Activated CD8-positive, alpha-beta memory T cell treated with anti-CD3 and anti-CD28 coated beads, Interleukin-2, amount 10 ng/mL, durations not matched to agents 7 days and 5 days (primary cell): ENCODE data around the gene RAB25. TPM values are rescaled to one million over a fixed set of nuclear protein-coding genes. Genes with fewer than 3 reads are reported as not detected.
"Not testable (repeated sequence)": the region's sequence is repeated elsewhere in the genome, so short reads cannot be mapped to it uniquely, and the experiment has no call there.

ENCODE experiments used
- ATAC-seq: fragments of 150-1000 bp; cut with Tn5 transposase; one replicate; pipeline ENCODE4 v1.10.0; 2021; ENCODE audit warnings: moderate library complexity
- CTCF ChIA-PET: fragments of 350-600 bp; sonication (Branson Sonifier 250); formaldehyde crosslinking; loops from one replicate; lab custom pipeline; 2021; ENCODE audit warnings: antibody characterized with exemption; lab: Charles Lee
- DNase-seq: peaks from one replicate; pipeline ENCODE4 v3.0.0-alpha.2; 2020
- H3K27ac Mint-ChIP-seq: one replicate; pipeline ENCODE4 v1.8.0; 2021; ENCODE audit warnings: mild to moderate bottlenecking, mixed read lengths
- H3K27me3 Mint-ChIP-seq: one replicate; pipeline ENCODE4 v1.8.0; 2021; ENCODE audit warnings: mixed read lengths
- H3K36me3 Mint-ChIP-seq: one replicate; pipeline ENCODE4 v1.8.0; 2021; ENCODE audit warnings: mild to moderate bottlenecking, mixed read lengths
- H3K4me1 Mint-ChIP-seq: one replicate; pipeline ENCODE4 v1.8.0; 2021; ENCODE audit warnings: mixed read lengths
- H3K4me3 Mint-ChIP-seq: one replicate; pipeline ENCODE4 v1.8.0; 2021; ENCODE audit warnings: mild to moderate bottlenecking, moderate library complexity, mixed read lengths
- H3K9me3 Mint-ChIP-seq: one replicate; pipeline ENCODE4 v1.8.0; 2022; ENCODE audit warnings: low read depth, mixed read lengths
- total RNA-seq, 2 experiments: library from RNA; stranded (reverse); gene quantifications; one replicate each; pipeline ENCODE4 v1.2.3, GENCODE V29; 2021

Gene RAB25
- total RNA-seq, 2 experiments from 2014 or later, result not detected

- ATAC-seq (no peak), DNase-seq (no peak)
- H3K27me3 Mint-ChIP-seq, result no peaks in the 10 kb centered on the region
- CTCF ChIA-PET, result interaction anchor here (0.9 to 3.1 kb wide), 5 partner anchors 28 to 118 kb away, joined by 3 to 22 read pairs (median 3); partner anchors contain the start of gene SSR2
- no peaks in the 10 kb centered on the region for H3K9me3 Mint-ChIP-seq
- no peak overlapping the region for H3K4me3 Mint-ChIP-seq
- no peaks in the 10 kb centered on the region for H3K36me3 Mint-ChIP-seq
- peaks cover 18% of the 10 kb centered on the region for H3K4me1 Mint-ChIP-seq
- H3K27ac Mint-ChIP-seq, result no peak overlapping the region
These were observed 3.0 kb downstream of the RAB25 start for GRCh38 chr1:156063997-156064285.

- H3K9me3 Mint-ChIP-seq, result no peaks in the 10 kb centered on the region
- ATAC-seq (no peak), DNase-seq (no peak)
- no peaks in the 10 kb centered on the region for H3K27me3 Mint-ChIP-seq
- CTCF ChIA-PET, result interaction anchor here (0.9 to 3.9 kb wide), 7 partner anchors 18 to 127 kb away, joined by 3 to 22 read pairs (median 4); partner anchors contain the start of genes MEX3A and SSR2
- H3K4me1 Mint-ChIP-seq, result peaks cover 18% of the 10 kb centered on the region
- H3K36me3 Mint-ChIP-seq, result no peaks in the 10 kb centered on the region
- H3K27ac Mint-ChIP-seq, result no peak overlapping the region
- no peak overlapping the region for H3K4me3 Mint-ChIP-seq
These were observed 3.7 kb downstream of the RAB25 start for GRCh38 chr1:156064615-156065014.

GRCh38 chr1:156065212-156065611 is 4.3 kb downstream of the RAB25 start:
- Mint-ChIP-seq H3K4me3 (no peak overlapping the region), H3K4me1 (peaks cover 18% of the 10 kb centered on the region), H3K27me3 (no peaks in the 10 kb centered on the region), H3K9me3 (no peaks in the 10 kb centered on the region), H3K27ac (peak overlapping the region; percentile 2), H3K36me3 (no peaks in the 10 kb centered on the region)
- CTCF ChIA-PET, result interaction anchor here (1.2 to 3.9 kb wide), 13 partner anchors 17 to 320 kb away, joined by 3 to 22 read pairs (median 9); partner anchors contain the start of genes KHDC4, LMNA, MEX3A and SSR2
- DNase-seq (no peak), ATAC-seq (no peak)

GRCh38 chr1:156065871-156066270 is 4.9 kb downstream of the RAB25 start:
- H3K27me3 Mint-ChIP-seq, result no peaks in the 10 kb centered on the region
- no peak overlapping the region for H3K4me3 Mint-ChIP-seq
- no peak for DNase-seq
- no peak overlapping the region for H3K27ac Mint-ChIP-seq
- no peaks in the 10 kb centered on the region for H3K36me3 Mint-ChIP-seq
- CTCF ChIA-PET, result interaction anchor here (0.6 to 3.9 kb wide), 52 partner anchors 8 to 815 kb away, joined by 3 to 24 read pairs (median 5); partner anchors contain the start of genes ARHGEF2, KHDC4, LAMTOR2 and LMNA
- peaks cover 18% of the 10 kb centered on the region for H3K4me1 Mint-ChIP-seq
- H3K9me3 Mint-ChIP-seq, result no peaks in the 10 kb centered on the region
- ATAC-seq, result no peak

GRCh38 chr1:156067262-156067661 is 6.3 kb downstream of the RAB25 start:
- Mint-ChIP-seq H3K9me3 (no peaks in the 10 kb centered on the region), H3K4me3 (no peak overlapping the region), H3K36me3 (no peaks in the 10 kb centered on the region), H3K4me1 (peaks cover 18% of the 10 kb centered on the region), H3K27ac (no peak overlapping the region), H3K27me3 (peaks cover 9% of the 10 kb centered on the region)
- DNase-seq (no peak), ATAC-seq (no peak)
- CTCF ChIA-PET, result interaction anchor here (0.8 to 3.9 kb wide), 13 partner anchors 10 to 179 kb away, joined by 3 to 24 read pairs (median 5); partner anchors contain the start of genes KHDC4, LAMTOR2 and UBQLN4

GRCh38 chr1:156069490-156070455 is 8.8 kb downstream of the RAB25 start:
- no peak overlapping the region for H3K27ac Mint-ChIP-seq
- DNase-seq (no peak), ATAC-seq (no peak)
- H3K4me3 Mint-ChIP-seq, result no peak overlapping the region
- H3K9me3 Mint-ChIP-seq, result no peaks in the 10 kb centered on the region
- H3K27me3 Mint-ChIP-seq, result peaks cover 12% of the 10 kb centered on the region
- H3K36me3 Mint-ChIP-seq, result no peaks in the 10 kb centered on the region
- peaks cover 18% of the 10 kb centered on the region for H3K4me1 Mint-ChIP-seq
- CTCF ChIA-PET, result interaction anchor here (0.9 kb wide), 1 partner anchor 22 kb away, joined by 3 read pairs; no protein-coding TSS in a partner anchor

- CTCF ChIA-PET, result no interaction called here
- H3K9me3 Mint-ChIP-seq, result no peaks in the 10 kb centered on the region
- H3K27me3 Mint-ChIP-seq, result peaks cover 16% of the 10 kb centered on the region
- H3K36me3 Mint-ChIP-seq, result no peaks in the 10 kb centered on the region
- no peak overlapping the region for H3K4me3 Mint-ChIP-seq
- peaks cover 11% of the 10 kb centered on the region for H3K4me1 Mint-ChIP-seq
- ATAC-seq (no peak), DNase-seq (no peak)
- no peak overlapping the region for H3K27ac Mint-ChIP-seq
These were observed 9.6 kb downstream of the RAB25 start for GRCh38 chr1:156070548-156070947.

GRCh38 chr1:156071332-156071816 is 10.4 kb downstream of the RAB25 start:
- not testable (repeated sequence) for H3K4me3 Mint-ChIP-seq, DNase-seq, H3K4me1 Mint-ChIP-seq, ATAC-seq, H3K9me3 Mint-ChIP-seq, H3K36me3 Mint-ChIP-seq
- Mint-ChIP-seq H3K27me3 (peaks cover 18% of the 10 kb centered on the region), H3K27ac (peak overlapping the region; percentile 21)
- CTCF ChIA-PET, result interaction anchor here (0.6 kb wide), 1 partner anchor 113 kb away, joined by 4 read pairs; no protein-coding TSS in a partner anchor

- H3K27ac Mint-ChIP-seq, result no peak overlapping the region
- peaks cover 18% of the 10 kb centered on the region for H3K27me3 Mint-ChIP-seq
- no peaks in the 10 kb centered on the region for H3K4me1 Mint-ChIP-seq
- no peaks in the 10 kb centered on the region for H3K9me3 Mint-ChIP-seq
- H3K4me3 Mint-ChIP-seq, result no peak overlapping the region
- CTCF ChIA-PET, result interaction anchor here (0.6 to 1.5 kb wide), 4 partner anchors 9 to 139 kb away, joined by 3 to 4 read pairs (median 4); partner anchors contain the start of gene MEX3A
- DNase-seq (no peak), ATAC-seq (no peak)
- H3K36me3 Mint-ChIP-seq, result no peaks in the 10 kb centered on the region
These were observed 11.3 kb downstream of the RAB25 start for GRCh38 chr1:156072251-156072650.

GRCh38 chr1:156073110-156073687 is 12.2 kb downstream of the RAB25 start:
- Mint-ChIP-seq H3K4me3 (no peak overlapping the region), H3K27me3 (peaks cover 23% of the 10 kb centered on the region), H3K36me3 (no peaks in the 10 kb centered on the region), H3K9me3 (no peaks in the 10 kb centered on the region), H3K27ac (no peak overlapping the region), H3K4me1 (no peaks in the 10 kb centered on the region)
- CTCF ChIA-PET, result interaction anchor here (0.8 to 1.5 kb wide), 5 partner anchors 8 to 135 kb away, joined by 3 to 4 read pairs (median 3); partner anchors contain the start of gene MEX3A
- ATAC-seq (no peak), DNase-seq (no peak)

GRCh38 chr1:156073740-156074139 is 12.8 kb downstream of the RAB25 start:
- no peaks in the 10 kb centered on the region for H3K36me3 Mint-ChIP-seq
- CTCF ChIA-PET, result interaction anchor here (0.8 to 1.5 kb wide), 3 partner anchors 8 to 25 kb away, joined by 3 to 4 read pairs (median 3); partner anchors contain the start of gene MEX3A
- no peak for ATAC-seq

GRCh38 chr1:156074661-156075060 is 13.7 kb downstream of the RAB25 start:
- H3K4me3 Mint-ChIP-seq, result no peak overlapping the region
- peaks cover 36% of the 10 kb centered on the region for H3K27me3 Mint-ChIP-seq
- no peak for ATAC-seq
- no peak overlapping the region for H3K27ac Mint-ChIP-seq
- H3K36me3 Mint-ChIP-seq, result no peaks in the 10 kb centered on the region
- H3K9me3 Mint-ChIP-seq, result no peaks in the 10 kb centered on the region
- CTCF ChIA-PET, result interaction anchor here (1.3 to 2.0 kb wide), 2 partner anchors 8 to 17 kb away, joined by 4 to 8 read pairs; no protein-coding TSS in a partner anchor
- H3K4me1 Mint-ChIP-seq, result no peaks in the 10 kb centered on the region
- no peak for DNase-seq

More at GRCh38 chr1:156073740-156074139, 12.8 kb downstream of the RAB25 start:
- H3K4me1 Mint-ChIP-seq, result no peaks in the 10 kb centered on the region
- DNase-seq, result no peak
- H3K4me3 Mint-ChIP-seq, result no peak overlapping the region
- H3K9me3 Mint-ChIP-seq, result no peaks in the 10 kb centered on the region
- H3K27me3 Mint-ChIP-seq, result peaks cover 28% of the 10 kb centered on the region
- no peak overlapping the region for H3K27ac Mint-ChIP-seq

GRCh38 chr1:156075162-156075561 is 14.2 kb downstream of the RAB25 start:
- no peaks in the 10 kb centered on the region for H3K36me3 Mint-ChIP-seq
- CTCF ChIA-PET, result interaction anchor here (1.3 to 2.0 kb wide), 2 partner anchors 9 to 16 kb away, joined by 4 to 8 read pairs; no protein-coding TSS in a partner anchor
- H3K27me3 Mint-ChIP-seq, result peaks cover 39% of the 10 kb centered on the region
- H3K9me3 Mint-ChIP-seq, result no peaks in the 10 kb centered on the region
- DNase-seq (no peak), ATAC-seq (no peak)
- H3K27ac Mint-ChIP-seq, result no peak overlapping the region
- no peaks in the 10 kb centered on the region for H3K4me1 Mint-ChIP-seq
- H3K4me3 Mint-ChIP-seq, result no peak overlapping the region
